ENCODE measurements around the gene SRRM4. TPM values are rescaled to one million over a fixed set of nuclear protein-coding genes. Genes with fewer than 3 reads are reported as not detected.

SRRM4 gene
- polyA plus RNA-seq, 1 donor (not counting 4 experiments of a cell fraction or from before 2014, with no cell fraction given) = not detected

DNA sequence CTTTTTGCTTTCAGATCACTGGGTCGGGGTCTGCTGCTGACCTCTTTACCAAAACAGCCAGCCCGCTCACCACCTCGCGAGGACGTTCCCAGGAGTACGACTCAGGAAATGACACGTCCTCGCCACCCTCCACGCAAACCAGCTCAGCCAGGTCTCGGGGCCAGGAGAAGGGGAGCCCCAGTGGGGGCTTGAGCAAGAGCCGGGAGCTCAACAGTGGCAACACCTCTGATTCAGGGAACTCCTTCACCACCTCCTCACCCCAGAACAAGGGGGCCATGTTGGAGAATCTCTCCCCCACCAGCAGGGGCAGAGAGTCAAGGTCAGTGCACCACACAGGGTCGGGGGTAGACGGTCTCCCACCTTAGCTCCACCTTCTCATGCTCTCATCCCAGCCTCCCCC is 164.0 kb downstream of the SRRM4 start:
- Histone ChIP-seq H3K9me3 (ENCODE audit: control insufficient read depth, low read depth, low read length) (peaks cover 2% of the 10 kb centered on the region), H3K79me2 (ENCODE audit: control insufficient read depth, insufficient read depth, low read length) (no peaks in the 10 kb centered on the region), H3K4me1 (ENCODE audit: control insufficient read depth, extremely low read depth, insufficient read depth, low read length) (no peaks in the 10 kb centered on the region), H3K4me2 (ENCODE audit: control insufficient read depth, extremely low read depth, insufficient read depth, low read depth, low read length) (no peak overlapping the region), H3K9ac (ENCODE audit: control insufficient read depth, extremely low read depth, insufficient read depth, low read length) (no peak overlapping the region), H3K27ac (ENCODE audit: control insufficient read depth, insufficient read depth, low read length) (no peak overlapping the region), H2AFZ (ENCODE audit: control insufficient read depth, low read length) (no peak overlapping the region), H3K9me1 (ENCODE audit: control insufficient read depth, extremely low read depth, insufficient read depth, low read length) (no peaks in the 10 kb centered on the region), H3K27me3 (ENCODE audit: control insufficient read depth, extremely low read depth, insufficient read depth, low read length) (no peaks in the 10 kb centered on the region), H4K20me1 (ENCODE audit: control insufficient read depth, extremely low read depth, insufficient read depth, low read length) (no peaks in the 10 kb centered on the region), H3K4me3 (ENCODE audit: control insufficient read depth in 2 of 3, extremely low read depth in 1 of 3, insufficient read depth in 2 of 3, low read depth in 1 of 3, low read length in 3 of 3) (no peak overlapping the region), H3K36me3 (ENCODE audit: control insufficient read depth in 2 of 2, extremely low read depth in 1 of 2, insufficient read depth in 2 of 2, low read length in 2 of 2) (no peaks in the 10 kb centered on the region)
- TF ChIP-seq, protein P1, sequence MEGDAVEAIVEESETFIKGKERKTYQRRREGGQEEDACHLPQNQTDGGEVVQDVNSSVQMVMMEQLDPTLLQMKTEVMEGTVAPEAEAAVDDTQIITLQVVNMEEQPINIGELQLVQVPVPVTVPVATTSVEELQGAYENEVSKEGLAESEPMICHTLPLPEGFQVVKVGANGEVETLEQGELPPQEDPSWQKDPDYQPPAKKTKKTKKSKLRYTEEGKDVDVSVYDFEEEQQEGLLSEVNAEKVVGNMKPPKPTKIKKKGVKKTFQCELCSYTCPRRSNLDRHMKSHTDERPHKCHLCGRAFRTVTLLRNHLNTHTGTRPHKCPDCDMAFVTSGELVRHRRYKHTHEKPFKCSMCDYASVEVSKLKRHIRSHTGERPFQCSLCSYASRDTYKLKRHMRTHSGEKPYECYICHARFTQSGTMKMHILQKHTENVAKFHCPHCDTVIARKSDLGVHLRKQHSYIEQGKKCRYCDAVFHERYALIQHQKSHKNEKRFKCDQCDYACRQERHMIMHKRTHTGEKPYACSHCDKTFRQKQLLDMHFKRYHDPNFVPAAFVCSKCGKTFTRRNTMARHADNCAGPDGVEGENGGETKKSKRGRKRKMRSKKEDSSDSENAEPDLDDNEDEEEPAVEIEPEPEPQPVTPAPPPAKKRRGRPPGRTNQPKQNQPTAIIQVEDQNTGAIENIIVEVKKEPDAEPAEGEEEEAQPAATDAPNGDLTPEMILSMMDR (optimal IDR thresholded peaks at IDR 0.05 in 1 of 3, IDR thresholded peaks at IDR 0.05 in 1 of 3, conservative IDR thresholded peaks at IDR 0.05 in 1 of 3; ENCODE audit: extremely low read depth in 1 of 3, insufficient read depth in 2 of 3, low read length in 3 of 3) = no peak
- no peak for TF ChIP-seq EZH2 (IDR thresholded peaks at IDR 0.05; ENCODE audit: low read length)
- dilution Hi-C loops (cut with MboI; ENCODE audit: extremely low pct_ligation_motif_present, low sequenced_read_pairs) = no loop called here
- DNase-seq (ENCODE audit: low read depth, low spot score) = no peak
- FAIRE-seq = no peak

DNA sequence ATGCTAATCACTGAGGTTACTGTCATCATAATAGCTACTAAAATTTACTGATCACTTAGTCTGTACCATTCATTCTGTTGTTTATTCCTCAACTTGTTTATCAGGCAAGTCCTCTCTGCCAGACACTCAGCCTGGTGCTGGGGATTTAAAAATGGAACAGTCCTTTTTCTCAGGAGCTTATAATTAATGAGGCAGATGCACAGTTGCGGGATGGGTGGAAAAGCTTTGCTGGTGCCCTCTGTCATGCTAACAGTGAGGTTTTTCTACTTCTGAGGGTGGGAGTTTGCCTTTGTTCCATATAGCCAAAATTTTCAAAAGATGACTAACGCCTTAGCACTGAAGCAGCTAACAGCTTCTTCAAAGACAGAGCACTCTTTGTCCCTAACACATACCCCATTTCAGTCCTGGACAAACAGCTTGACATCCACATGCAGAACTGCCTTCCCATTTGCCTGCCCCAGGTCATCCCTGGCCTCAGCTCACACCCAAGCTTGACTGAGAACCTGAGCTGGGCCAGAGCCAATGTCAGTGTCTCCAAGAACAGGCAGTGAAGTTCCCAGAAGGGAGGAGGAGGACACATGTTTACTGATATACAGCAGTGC is 166.6 kb downstream of the SRRM4 start:
- no peak overlapping the region for H3K4me3 ChIP-seq (ENCODE audit: control insufficient read depth in 2 of 3, extremely low read depth in 1 of 3, insufficient read depth in 2 of 3, low read depth in 1 of 3, low read length in 3 of 3)
- no peak overlapping the region for H3K4me2 ChIP-seq (ENCODE audit: control insufficient read depth, extremely low read depth, insufficient read depth, low read depth, low read length)
- H3K9me1 ChIP-seq (ENCODE audit: control insufficient read depth, extremely low read depth, insufficient read depth, low read length) = no peaks in the 10 kb centered on the region
- no peaks in the 10 kb centered on the region for H4K20me1 ChIP-seq (ENCODE audit: control insufficient read depth, extremely low read depth, insufficient read depth, low read length)
- H3K4me1 ChIP-seq (ENCODE audit: control insufficient read depth, extremely low read depth, insufficient read depth, low read length) = no peaks in the 10 kb centered on the region
- H3K79me2 ChIP-seq (ENCODE audit: control insufficient read depth, insufficient read depth, low read length) = no peaks in the 10 kb centered on the region
- no peak overlapping the region for H3K27ac ChIP-seq (ENCODE audit: control insufficient read depth, insufficient read depth, low read length)
- DNase-seq (ENCODE audit: low read depth, low spot score) (no peak), FAIRE-seq (no peak)
- dilution Hi-C loops (cut with MboI; ENCODE audit: extremely low pct_ligation_motif_present, low sequenced_read_pairs) = no loop called here
- H3K9me3 ChIP-seq (ENCODE audit: control insufficient read depth, low read depth, low read length) = peaks cover 2% of the 10 kb centered on the region
- H2AFZ ChIP-seq (ENCODE audit: control insufficient read depth, low read length) = no peak overlapping the region
- H3K27me3 ChIP-seq (ENCODE audit: control insufficient read depth, extremely low read depth, insufficient read depth, low read length) = no peaks in the 10 kb centered on the region
- H3K36me3 ChIP-seq (ENCODE audit: control insufficient read depth in 2 of 2, extremely low read depth in 1 of 2, insufficient read depth in 2 of 2, low read length in 2 of 2) = no peaks in the 10 kb centered on the region
- H3K9ac ChIP-seq (ENCODE audit: control insufficient read depth, extremely low read depth, insufficient read depth, low read length) = no peak overlapping the region
- TF ChIP-seq EZH2 (IDR thresholded peaks at IDR 0.05; ENCODE audit: low read length) = no peak
- TF ChIP-seq, protein P1 (optimal IDR thresholded peaks at IDR 0.05 in 1 of 3, IDR thresholded peaks at IDR 0.05 in 1 of 3, conservative IDR thresholded peaks at IDR 0.05 in 1 of 3; ENCODE audit: extremely low read depth in 1 of 3, insufficient read depth in 2 of 3, low read length in 3 of 3) = no peak

All from keratinocyte (primary cell).